GM12874 (cell line): ENCODE measurements around the gene IFT122.

Experiments used
- CTCF ChIP-seq: IDR thresholded peaks from 2 replicates; pipeline ENCODE4 v1.5.1; 2011; ENCODE audit warnings: low read depth, mild to moderate bottlenecking, control low read depth, low read length, moderate library complexity; ENCODE audit not compliant: insufficient read depth

IFT122 gene

GRCh38 chr3:129558772-129559564 is 118.9 kb downstream of the IFT122 start:
- no peak for TF ChIP-seq CTCF

- TF ChIP-seq CTCF, result no peak
Measured at GRCh38 chr3:129559565-129560079, 119.6 kb downstream of the IFT122 start.

DNA sequence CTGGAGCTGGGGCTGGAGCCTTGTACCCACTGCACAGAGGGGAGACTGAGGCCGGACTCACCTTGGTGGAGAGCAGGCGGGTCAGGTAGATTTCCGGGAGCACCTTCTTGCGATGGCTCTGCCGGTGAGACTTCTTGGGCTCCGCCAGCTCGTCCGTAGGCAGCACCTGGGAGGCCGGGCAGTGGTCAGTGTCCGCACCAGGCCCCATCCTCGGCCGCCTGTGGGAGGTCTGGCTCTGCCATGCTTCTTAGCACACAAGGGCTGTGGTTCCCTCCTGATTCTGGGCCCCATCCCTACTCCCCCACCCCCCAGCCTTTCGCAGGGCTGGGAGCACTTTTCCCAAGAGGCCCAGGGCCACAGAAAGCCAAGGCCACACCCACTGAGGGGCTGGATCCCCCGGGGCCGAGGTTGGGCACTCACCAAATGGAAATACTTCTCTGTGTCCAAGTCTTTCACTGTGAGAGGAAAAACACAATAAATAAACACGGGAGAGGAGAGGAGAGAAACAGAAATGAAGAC is 120.3 kb downstream of the IFT122 start:
- TF ChIP-seq CTCF, result no peak

DNA sequence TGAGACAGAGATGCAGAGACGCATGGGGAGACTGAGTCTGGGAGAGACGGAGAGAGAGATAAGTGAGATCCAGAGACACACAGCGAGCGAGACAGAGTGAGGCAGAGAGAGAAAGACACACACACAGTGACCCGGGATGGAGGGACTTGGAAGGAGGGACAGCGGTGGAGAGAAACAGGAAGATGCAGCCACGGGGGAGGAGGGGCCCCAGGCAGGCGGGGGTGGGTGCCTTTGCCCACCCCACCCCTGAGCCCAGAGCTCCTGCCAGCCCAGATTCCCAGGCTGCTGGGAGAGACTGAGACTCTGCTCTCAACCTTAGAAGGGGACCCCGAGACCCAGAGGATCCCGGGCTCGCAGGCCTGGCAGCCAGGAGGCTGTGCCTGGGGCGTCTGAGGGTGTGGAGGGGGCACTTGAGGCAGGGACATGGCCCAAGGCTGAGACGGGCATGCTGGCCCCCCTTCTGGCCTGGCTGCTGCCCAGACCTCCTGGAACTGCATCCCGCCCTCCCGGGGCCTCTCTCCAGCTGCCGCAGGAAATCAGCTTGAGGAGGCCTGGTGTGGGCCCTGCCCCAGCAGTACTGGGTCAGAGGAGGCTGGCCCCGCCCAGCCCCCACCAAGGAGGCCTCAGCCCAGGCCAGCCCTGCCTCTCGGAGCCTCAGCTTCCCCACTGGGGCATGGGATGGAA is 121.0 kb downstream of the IFT122 start:
- TF ChIP-seq CTCF, result no peak

- no peak for TF ChIP-seq CTCF
Measured at GRCh38 chr3:129561619-129562248, 121.7 kb downstream of the IFT122 start.

DNA sequence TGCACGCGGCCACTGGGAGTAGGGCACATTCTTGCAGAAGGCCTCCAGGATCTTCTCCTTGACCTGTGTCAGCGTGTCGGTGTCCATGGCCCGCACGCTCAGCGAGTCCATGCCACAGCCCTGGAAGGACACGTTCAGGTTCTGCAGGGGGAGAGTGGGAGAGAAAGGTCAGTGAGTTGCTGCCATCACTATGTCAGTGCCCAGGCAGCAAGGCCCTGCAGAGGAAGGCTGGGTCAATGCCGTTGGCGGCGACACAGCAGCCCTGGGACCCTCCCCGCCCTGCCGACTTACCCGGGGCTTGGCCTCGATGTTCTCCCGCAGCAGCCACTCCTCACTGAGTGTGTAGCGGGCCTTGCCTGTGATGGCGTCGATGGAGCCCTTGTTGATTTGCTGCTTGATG is 122.8 kb downstream of the IFT122 start:
- no peak for TF ChIP-seq CTCF

DNA sequence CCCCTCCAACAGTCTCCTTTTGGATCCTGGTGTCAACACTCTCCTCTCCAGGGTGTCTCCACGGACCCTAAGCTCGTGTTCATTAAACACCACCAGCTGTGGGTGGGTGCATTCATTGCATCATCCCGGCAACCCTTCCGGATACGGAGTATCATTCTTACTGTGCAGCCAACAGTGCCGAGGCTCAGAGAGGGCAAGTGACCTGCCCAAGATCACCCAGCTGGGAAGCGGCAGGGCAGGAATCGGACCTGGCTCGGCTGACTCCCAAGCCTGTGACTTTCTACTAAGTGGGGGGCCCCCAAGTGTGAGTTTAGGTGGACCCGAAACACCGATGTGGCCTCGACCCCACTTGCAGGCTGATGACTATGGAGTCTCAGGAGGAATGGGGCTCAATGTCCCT is 123.3 kb downstream of the IFT122 start:
- no peak for TF ChIP-seq CTCF
